Activated T-helper 17 cell treated with anti-CD3 and anti-CD28 coated beads, Interleukin-2, amount 50 U/mL, for 72 hours (primary cell): ENCODE data around the gene LILRA6. TPM values are rescaled to one million over a fixed set of nuclear protein-coding genes. Genes with fewer than 3 reads are reported as not detected.
"Not testable (repeated sequence)": the region's sequence is repeated elsewhere in the genome, so short reads cannot be mapped to it uniquely, and the experiment has no call there.

Experiments used
- ATAC-seq: fragments of 150-1000 bp; cut with Tn5 transposase; replicated peaks from 2 replicates; pipeline ENCODE4 v1.10.0; 2021; ENCODE audit warnings: mild to moderate bottlenecking, moderate library complexity
- H3K27ac Mint-ChIP-seq: one replicate; pipeline ENCODE4 v1.8.0; 2022; ENCODE audit warnings: mixed read lengths
- H3K27me3 Mint-ChIP-seq: one replicate; pipeline ENCODE4 v1.8.0; 2022; ENCODE audit warnings: mixed read lengths
- H3K36me3 Mint-ChIP-seq: one replicate; pipeline ENCODE4 v1.8.0; 2022; ENCODE audit warnings: low read depth, mild to moderate bottlenecking, mixed read lengths
- H3K4me1 Mint-ChIP-seq: one replicate; pipeline ENCODE4 v1.8.0; 2022; ENCODE audit warnings: mixed read lengths
- H3K4me3 Mint-ChIP-seq: one replicate; pipeline ENCODE4 v1.8.0; 2022; ENCODE audit warnings: mild to moderate bottlenecking, mixed read lengths
- H3K9me3 Mint-ChIP-seq: one replicate; pipeline ENCODE4 v1.8.0; 2022; ENCODE audit warnings: mixed read lengths
- total RNA-seq, 2 donors: library from RNA; stranded (reverse); gene quantifications; one replicate each; pipeline ENCODE4 v1.2.3, GENCODE V29; 2022

The LILRA6 gene
- total RNA-seq, 2 donors from 2014 or later: 0.19 to 0.39 TPM

DNA sequence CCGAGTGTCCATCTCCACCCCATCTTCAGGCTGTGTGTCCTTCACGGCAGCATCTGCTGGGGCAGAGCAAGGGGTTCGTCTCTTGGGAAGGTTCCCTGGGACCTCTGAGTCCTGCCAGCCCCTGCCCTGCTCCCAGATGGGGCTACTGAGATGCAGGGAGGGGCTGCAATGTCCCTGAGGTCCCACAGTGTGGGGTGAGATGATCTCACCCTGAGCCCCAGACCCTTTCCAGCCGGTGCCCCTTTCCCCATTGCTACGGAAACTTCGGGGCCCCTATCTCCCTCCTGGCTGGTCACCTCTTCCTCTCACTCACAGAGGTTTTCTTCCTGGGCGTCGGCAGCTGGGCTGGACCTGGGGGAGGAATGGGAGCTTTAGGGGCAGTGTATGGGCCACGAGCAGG lies 33.4 kb upstream of the LILRA6 start:
- Mint-ChIP-seq H3K36me3 (no peaks in the 10 kb centered on the region), H3K9me3 (no peaks in the 10 kb centered on the region)
- no peak for ATAC-seq

DNA sequence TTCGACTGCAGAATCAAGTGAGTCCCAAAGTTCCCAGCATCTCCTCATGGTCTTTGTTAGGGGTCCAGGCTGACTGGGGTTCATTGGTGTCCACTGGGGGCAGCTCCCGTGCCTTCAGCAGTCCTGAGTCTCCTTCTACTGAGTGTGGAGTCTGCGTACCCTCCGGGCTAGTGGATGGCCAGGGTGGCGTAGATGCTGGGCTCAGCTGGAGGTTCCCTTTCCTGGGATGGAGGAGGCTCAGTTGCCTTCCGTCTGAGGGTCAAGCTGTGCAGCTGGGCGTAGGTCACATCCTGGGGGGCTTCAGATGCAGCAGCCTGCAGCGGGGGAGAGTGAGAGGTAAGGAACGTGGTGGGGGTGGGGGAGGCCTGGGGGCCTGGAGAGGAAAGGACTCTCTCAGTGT lies 31.9 kb upstream of the LILRA6 start:
- peaks cover 29% of the 10 kb centered on the region for H3K27me3 Mint-ChIP-seq
- H3K36me3 Mint-ChIP-seq, H3K9me3 Mint-ChIP-seq, H3K27ac Mint-ChIP-seq, H3K4me1 Mint-ChIP-seq, H3K4me3 Mint-ChIP-seq, ATAC-seq: not testable (repeated sequence)

More for the DNA sequence above, 33.4 kb upstream of the LILRA6 start:
- no peak overlapping the region for H3K4me3 Mint-ChIP-seq
- H3K27me3 Mint-ChIP-seq: peaks cover 34% of the 10 kb centered on the region
- no peak overlapping the region for H3K27ac Mint-ChIP-seq
- peaks cover 7% of the 10 kb centered on the region for H3K4me1 Mint-ChIP-seq

DNA sequence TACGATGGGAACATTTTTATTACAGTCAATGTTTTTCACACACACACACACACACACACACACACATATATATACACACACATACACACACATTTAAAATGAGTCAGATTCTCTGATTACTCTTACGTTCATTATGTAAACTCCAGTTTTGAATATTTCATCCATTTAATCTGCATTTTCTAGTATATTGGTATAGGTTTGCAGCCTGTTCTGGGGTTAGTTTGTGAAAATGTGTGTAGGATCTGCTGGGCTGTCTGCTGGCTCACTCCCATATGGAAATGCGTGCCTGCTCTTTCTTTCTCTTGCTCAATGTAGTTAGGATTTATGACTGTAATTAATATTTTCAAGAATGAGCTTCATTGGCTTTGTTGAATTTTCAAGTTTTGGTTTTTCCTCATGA lies 31.2 kb upstream of the LILRA6 start:
- ATAC-seq: peak; percentile 29
- no peaks in the 10 kb centered on the region for H3K36me3 Mint-ChIP-seq
- no peak overlapping the region for H3K4me3 Mint-ChIP-seq

DNA sequence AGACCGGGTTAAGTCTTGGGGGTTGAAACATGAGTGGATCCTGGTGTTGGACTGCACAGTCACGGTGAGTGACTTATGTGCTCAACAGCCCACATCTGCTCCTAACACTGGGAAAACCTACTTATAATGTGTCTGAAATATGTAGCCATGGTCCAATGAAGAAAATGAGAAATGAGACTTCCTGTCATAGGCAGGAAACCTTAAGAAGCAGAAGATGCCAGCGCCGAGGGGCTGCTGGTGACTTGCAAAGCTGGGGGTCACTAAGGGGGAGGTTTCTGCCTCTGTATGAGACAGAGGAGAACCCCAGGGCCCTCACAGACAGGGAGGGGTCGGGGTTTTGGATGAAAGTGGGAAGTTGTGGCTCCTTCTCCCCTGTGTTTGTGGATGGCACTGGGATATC lies 29.6 kb upstream of the LILRA6 start:
- not testable (repeated sequence) for H3K9me3 Mint-ChIP-seq, H3K27ac Mint-ChIP-seq, H3K4me1 Mint-ChIP-seq, H3K4me3 Mint-ChIP-seq, H3K36me3 Mint-ChIP-seq, ATAC-seq
- peaks cover 31% of the 10 kb centered on the region for H3K27me3 Mint-ChIP-seq

More for the DNA sequence above, 31.2 kb upstream of the LILRA6 start:
- no peak overlapping the region for H3K27ac Mint-ChIP-seq
- H3K4me1 Mint-ChIP-seq: peaks cover 7% of the 10 kb centered on the region
- H3K27me3 Mint-ChIP-seq: peaks cover 28% of the 10 kb centered on the region
- H3K9me3 Mint-ChIP-seq: no peaks in the 10 kb centered on the region

DNA sequence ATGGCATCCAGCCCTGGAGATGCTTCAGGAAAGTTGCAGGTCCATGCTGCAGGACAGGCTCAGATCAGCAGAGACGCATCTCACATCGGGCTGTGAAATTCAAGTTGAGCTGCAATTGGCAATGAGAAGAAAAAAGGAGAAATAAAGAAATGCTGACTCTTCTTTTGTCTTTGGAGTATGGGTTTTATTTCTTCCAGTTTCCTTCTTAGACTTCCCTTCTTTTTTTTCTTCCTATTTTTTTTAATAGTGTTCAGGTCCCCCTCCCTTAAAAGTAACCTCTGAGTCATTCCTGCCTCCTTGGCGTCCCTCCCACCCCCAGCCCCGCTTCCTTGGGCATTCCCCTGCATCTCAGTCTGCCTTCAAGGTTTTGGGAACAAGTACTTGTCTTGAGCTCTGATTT lies 29.0 kb upstream of the LILRA6 start:
- not testable (repeated sequence) for H3K36me3 Mint-ChIP-seq, H3K4me1 Mint-ChIP-seq

DNA sequence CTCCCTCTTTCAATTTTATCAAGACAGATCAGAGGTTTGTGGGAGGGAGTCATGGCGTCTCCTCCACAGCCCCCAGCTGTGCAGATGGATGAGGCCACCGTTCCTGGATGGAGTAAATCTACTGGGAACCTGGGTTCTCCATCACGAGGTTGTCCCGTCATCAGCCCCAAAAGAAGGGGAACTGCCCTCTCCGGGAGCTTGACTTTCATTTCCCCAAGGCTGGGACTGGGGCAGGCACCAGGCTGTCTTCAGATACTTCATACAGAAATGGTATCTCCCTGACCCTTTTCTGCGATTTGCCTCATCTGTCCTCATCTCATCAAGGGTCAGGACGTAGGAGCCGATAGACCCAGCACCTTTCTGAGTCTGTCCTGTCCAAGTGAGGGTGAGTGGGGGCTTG lies 28.5 kb upstream of the LILRA6 start:
- Mint-ChIP-seq H3K4me3 (no peak overlapping the region), H3K4me1 (peaks cover 7% of the 10 kb centered on the region), H3K36me3 (no peaks in the 10 kb centered on the region), H3K9me3 (no peaks in the 10 kb centered on the region), H3K27me3 (peaks cover 31% of the 10 kb centered on the region), H3K27ac (no peak overlapping the region)
- no peak for ATAC-seq

More for the DNA sequence above, 29.0 kb upstream of the LILRA6 start:
- H3K9me3 Mint-ChIP-seq, H3K4me3 Mint-ChIP-seq, H3K27ac Mint-ChIP-seq, ATAC-seq: not testable (repeated sequence)
- H3K27me3 Mint-ChIP-seq: peaks cover 31% of the 10 kb centered on the region

DNA sequence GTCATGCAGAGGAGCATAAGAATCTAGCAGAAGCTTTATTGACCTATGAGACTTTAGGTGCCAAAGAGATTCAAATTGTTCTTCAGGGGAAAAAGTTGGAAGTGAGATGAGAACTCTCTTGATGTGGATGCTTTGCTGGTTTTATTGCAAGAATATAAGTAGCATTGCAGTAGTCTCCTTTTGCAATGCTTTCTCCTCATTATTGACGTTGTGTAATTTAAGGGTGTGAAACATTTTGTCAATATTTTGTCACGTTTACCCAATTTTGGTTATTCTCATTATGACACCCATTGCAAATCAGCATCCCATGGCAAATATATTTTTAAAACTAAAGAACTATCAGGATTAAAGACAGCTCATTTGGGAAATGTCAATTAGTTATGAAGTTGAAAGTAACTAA lies 26.3 kb upstream of the LILRA6 start:
- H3K36me3 Mint-ChIP-seq: no peaks in the 10 kb centered on the region
- ATAC-seq: no peak
- H3K27me3 Mint-ChIP-seq: peaks cover 31% of the 10 kb centered on the region
- H3K4me1 Mint-ChIP-seq: peaks cover 2% of the 10 kb centered on the region
- no peak overlapping the region for H3K4me3 Mint-ChIP-seq
- no peak overlapping the region for H3K27ac Mint-ChIP-seq
- H3K9me3 Mint-ChIP-seq: no peaks in the 10 kb centered on the region

DNA sequence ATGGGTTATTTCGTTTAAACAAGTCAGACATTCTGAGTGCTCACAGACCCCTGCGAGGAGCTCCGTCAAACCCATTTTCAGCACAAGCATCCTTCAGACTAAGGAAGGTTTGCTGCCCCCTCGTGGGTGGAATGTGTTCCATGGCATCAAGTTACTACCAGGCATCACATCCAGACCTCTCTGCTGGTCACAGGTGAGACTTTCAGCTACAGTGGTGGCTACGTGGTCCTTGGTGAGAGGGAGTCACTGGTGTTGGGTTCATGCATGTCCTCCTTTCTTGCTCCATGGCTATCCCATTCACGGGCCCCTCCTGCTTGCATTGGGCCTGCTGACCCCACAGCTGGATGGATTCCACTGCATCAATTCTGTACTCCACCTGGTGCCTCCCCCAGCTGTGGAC lies 23.5 kb upstream of the LILRA6 start:
- Mint-ChIP-seq H3K27me3 (peaks cover 22% of the 10 kb centered on the region), H3K4me3 (no peak overlapping the region), H3K4me1 (no peaks in the 10 kb centered on the region), H3K27ac (no peak overlapping the region), H3K36me3 (no peaks in the 10 kb centered on the region), H3K9me3 (no peaks in the 10 kb centered on the region)
- peak; percentile 69 for ATAC-seq

DNA sequence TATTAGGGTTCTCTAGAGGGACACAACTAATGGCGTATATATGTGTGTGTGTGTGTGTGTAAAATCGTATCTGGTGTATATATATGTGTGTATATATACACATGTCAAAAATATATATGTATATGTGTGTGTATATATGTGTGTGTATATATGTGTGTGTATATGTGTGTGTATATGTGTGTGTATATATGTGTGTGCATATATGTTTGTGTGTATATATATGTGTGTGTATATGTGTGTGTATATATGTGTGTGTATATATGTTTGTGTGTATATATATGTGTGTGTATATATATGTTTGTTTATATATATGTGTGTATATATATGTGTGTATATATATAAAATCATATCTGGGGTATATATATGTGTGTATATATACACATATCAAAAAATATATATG lies 19.9 kb upstream of the LILRA6 start:
- no peak for ATAC-seq
- Mint-ChIP-seq H3K9me3 (no peaks in the 10 kb centered on the region), H3K27ac (no peak overlapping the region), H3K27me3 (peaks cover 7% of the 10 kb centered on the region), H3K4me3 (no peak overlapping the region), H3K36me3 (no peaks in the 10 kb centered on the region), H3K4me1 (no peaks in the 10 kb centered on the region)

DNA sequence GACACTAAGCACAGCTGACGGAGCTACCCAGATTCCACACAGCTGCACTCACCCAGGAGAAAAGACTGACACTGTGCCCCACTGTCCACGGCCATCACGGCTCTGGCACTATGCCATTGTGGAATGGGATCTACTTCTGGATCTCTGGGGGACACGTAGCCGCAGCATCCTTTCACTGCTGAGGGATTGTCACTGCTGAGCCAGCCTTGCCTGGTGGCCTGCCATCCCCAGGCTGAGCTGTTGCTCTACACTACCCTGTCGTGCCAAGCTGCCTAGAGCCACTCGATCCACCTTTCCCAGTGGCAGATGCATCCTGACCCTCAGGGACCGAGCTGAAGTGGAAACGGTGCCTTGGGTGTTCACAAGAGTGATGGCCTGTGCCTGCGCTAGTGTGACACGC lies 19.5 kb upstream of the LILRA6 start:
- Mint-ChIP-seq H3K36me3 (no peaks in the 10 kb centered on the region), H3K4me1 (no peaks in the 10 kb centered on the region), H3K4me3 (no peak overlapping the region), H3K27me3 (peaks cover 7% of the 10 kb centered on the region), H3K9me3 (no peaks in the 10 kb centered on the region), H3K27ac (no peak overlapping the region)
- no peak for ATAC-seq

DNA sequence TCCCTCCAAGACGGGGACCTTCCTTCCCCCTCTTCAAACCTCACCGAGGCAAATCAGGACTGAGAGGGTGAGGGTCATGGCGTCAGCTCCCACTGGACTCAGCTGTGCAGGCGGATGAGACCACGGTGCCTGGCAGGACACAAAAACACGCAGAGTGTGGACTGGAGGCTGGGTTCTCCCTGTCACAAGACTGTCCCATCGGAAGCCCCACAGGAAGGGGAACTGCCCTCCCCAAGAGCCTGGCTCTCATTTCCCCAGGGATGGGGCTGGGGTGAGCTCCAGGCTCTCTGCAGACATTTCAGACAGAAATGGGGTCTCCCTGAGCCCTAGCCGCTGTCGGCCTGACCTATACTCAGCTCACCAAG lies 14.5 kb upstream of the LILRA6 start, which contains the start of gene LILRB5:
Gene LILRB5, minus strand, starts transcription at position 158 of the 365 bp plus-strand sequence. Its CDS starts 80 bp downstream, at position 78.
- no peaks in the 10 kb centered on the region for H3K4me1 Mint-ChIP-seq
- no peak for ATAC-seq
- H3K36me3 Mint-ChIP-seq: no peaks in the 10 kb centered on the region
- H3K27ac Mint-ChIP-seq: no peak within 1 kb of the TSS
- no peaks in the 10 kb centered on the region for H3K9me3 Mint-ChIP-seq
- no peak within 1 kb of the TSS for H3K4me3 Mint-ChIP-seq
- peaks cover 6% of the 10 kb centered on the region for H3K27me3 Mint-ChIP-seq

DNA sequence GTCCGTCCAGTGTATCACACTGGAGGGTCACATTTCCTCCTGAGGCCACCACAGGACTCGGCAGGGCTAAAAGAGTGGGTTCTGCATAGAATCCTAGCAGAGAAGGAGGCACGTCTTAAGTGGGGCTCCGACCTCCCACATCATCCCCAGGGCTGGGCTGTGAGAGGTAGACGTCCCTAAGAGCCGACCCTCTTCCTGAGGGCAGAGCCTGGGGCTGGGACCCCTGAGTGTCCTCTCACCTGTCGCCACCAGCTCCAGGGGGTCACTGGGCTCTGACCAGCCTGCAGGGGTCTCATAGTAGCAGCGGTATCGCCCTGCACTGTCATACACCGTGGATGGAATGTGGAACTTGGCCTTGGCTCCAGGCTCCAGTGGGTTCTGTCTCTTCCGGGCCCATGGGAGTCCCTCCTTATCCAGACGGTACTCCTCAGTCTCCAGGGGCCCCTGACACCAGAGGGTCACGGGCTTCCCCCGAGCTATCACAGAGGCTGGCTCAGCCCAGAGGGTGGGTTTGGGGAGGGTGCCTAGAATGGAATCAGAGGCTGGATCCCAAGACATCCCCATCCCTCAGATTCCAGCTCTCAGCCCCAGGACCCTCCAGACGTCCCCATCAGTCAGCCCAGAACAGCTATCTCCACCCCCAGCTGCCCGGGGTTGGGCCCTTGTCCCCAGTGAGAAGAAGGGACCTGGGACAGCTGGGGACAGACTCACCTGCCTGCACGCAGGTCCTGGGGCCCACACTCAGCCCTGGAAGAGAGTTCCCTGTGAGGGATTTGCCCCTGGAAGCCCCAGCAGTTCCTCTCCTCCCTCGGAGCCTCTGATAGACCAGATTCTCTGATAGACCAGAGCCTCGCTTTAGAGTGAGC lies 13.9 kb upstream of the LILRA6 start:
- Mint-ChIP-seq H3K36me3 (no peaks in the 10 kb centered on the region), H3K4me3 (no peak overlapping the region), H3K27ac (no peak overlapping the region), H3K4me1 (no peaks in the 10 kb centered on the region), H3K27me3 (peaks cover 6% of the 10 kb centered on the region), H3K9me3 (no peaks in the 10 kb centered on the region)
- no peak for ATAC-seq

DNA sequence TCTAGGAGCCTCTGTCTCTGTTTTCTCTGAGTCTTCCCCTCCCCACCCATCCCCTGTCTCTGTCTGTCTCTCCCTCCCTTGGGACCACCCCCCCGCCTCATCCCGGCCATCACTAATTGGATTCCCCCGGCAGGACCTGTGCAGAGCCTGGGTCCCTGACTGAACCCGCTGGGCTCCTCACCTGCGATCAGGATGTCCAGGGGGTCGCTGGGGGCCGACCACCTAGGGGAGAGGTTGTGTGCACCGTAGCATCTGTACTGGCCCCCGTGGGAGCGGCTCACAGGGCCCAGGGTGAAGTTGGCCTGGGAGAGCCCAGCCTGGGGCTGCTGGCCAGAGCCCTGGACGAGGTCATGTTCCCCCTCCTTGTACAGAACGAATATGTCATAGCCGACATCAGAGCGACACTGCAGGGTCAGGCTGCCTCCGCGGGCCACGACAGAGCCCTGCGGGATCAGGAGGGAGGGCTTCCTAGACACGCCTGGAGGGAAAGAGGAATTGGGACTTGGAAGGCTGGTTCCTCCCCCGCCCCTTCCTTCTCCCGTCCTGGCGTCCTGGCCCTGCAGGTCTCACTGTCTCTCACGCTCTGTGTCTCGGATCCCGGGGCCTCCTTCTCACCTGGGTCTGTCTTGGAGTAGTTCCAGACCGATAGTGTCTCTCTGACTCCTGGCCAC lies 12.7 kb upstream of the LILRA6 start:
- no peak for ATAC-seq
- Mint-ChIP-seq H3K27me3 (peaks cover 6% of the 10 kb centered on the region), H3K36me3 (no peaks in the 10 kb centered on the region), H3K4me1 (no peaks in the 10 kb centered on the region), H3K9me3 (no peaks in the 10 kb centered on the region), H3K27ac (no peak overlapping the region), H3K4me3 (no peak overlapping the region)

DNA sequence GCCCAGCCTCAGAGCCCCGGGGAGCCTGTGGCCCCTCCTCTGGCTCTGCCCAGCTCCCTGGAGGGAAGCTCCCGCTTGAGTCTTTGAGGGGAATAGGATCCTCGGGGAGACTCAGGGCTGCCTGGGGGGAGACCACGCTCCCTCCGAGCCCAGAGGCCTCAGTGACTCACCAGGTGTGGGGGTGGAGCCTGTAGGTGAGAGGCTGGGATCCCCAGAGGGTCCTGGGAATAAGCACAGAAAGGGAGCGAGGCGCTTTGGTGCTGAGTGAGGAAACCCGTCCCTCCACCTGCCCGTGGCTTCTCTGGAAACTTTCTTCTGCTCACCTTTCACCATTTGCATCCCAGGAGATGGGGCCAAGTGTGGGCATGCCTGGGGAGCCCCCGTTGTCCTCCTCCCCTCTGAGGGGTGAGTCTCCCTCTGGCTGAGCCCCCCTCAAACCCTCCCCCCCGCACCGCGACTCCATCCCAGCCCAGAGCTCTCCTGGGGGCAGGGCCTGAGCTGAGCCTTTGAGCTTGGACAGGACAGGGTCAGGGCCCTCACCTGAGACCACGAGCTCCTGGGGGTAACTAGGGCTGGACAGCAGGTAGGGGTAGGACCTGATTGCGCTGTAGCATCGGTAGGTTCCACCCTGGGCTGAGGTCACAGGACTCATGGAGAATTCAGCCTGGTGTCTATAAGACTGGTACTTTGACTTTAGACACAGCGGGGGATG lies 11.8 kb upstream of the LILRA6 start:
- no peak overlapping the region for H3K4me3 Mint-ChIP-seq
- H3K36me3 Mint-ChIP-seq: no peaks in the 10 kb centered on the region
- no peaks in the 10 kb centered on the region for H3K4me1 Mint-ChIP-seq
- no peak overlapping the region for H3K27ac Mint-ChIP-seq
- ATAC-seq: no peak
- peaks cover 6% of the 10 kb centered on the region for H3K27me3 Mint-ChIP-seq
- H3K9me3 Mint-ChIP-seq: no peaks in the 10 kb centered on the region
